Stomach (tissue), 4 donors: Measurements from ENCODE around the gene MCOLN1.

Experiments used
- EP300 ChIP-seq: sonication (generic); formaldehyde crosslinking; IDR thresholded peaks from one replicate; pipeline ENCODE4 v1.6.1; 2017; ENCODE audit warnings: antibody characterized with exemption
- POLR2A ChIP-seq, 4 donors: fragments of 450-650 bp; IDR thresholded peaks; one replicate each; pipeline ENCODE4 v1.6.1; 2016; ENCODE audit warnings: antibody characterized with exemption in 4 of 4, control low read depth in 2 of 4, mild to moderate bottlenecking in 1 of 4, moderate library complexity in 1 of 4
- TF ChIP-seq, protein P1 (sequence below), 7 experiments: fragments of 450-650 bp in 4 of 7; fragments of 200-600 bp in 3 of 7; sonication (generic) in 3 of 7; IDR thresholded peaks; one replicate each; pipeline ENCODE4 v1.5.1; 2016 to 2019; ENCODE audit warnings: antibody characterized with exemption in 7 of 7, control low read depth in 2 of 7, mild to moderate bottlenecking in 1 of 7

DNA sequence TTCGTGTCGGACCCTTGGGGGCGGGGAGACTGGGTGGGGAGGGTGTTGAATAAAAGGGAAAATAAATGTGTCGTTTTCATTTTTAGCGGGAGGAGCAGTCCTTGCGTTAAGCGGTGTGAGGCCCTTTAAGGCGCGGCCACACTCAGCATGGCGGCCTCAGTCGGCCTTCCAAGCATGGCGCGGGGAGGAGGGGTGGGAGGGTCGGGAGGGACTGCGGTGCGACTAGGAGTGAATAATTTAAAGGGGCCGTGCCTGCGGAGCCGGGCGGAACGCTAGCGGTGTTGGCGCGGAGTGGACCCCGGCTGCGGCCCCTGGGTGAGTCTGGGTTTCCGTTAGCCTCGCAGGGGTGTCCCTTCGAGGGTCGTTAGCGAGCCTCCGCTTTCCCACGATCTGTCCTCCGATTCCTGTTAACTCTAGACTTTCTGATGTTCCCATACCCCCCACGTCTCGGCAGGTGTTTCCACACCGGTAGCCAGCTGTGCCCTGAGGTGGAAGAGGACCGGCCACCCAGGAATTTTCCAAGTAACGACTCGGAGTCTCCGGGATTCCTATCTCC is 11.6 kb downstream of the MCOLN1 start:
- TF ChIP-seq, protein P1, sequence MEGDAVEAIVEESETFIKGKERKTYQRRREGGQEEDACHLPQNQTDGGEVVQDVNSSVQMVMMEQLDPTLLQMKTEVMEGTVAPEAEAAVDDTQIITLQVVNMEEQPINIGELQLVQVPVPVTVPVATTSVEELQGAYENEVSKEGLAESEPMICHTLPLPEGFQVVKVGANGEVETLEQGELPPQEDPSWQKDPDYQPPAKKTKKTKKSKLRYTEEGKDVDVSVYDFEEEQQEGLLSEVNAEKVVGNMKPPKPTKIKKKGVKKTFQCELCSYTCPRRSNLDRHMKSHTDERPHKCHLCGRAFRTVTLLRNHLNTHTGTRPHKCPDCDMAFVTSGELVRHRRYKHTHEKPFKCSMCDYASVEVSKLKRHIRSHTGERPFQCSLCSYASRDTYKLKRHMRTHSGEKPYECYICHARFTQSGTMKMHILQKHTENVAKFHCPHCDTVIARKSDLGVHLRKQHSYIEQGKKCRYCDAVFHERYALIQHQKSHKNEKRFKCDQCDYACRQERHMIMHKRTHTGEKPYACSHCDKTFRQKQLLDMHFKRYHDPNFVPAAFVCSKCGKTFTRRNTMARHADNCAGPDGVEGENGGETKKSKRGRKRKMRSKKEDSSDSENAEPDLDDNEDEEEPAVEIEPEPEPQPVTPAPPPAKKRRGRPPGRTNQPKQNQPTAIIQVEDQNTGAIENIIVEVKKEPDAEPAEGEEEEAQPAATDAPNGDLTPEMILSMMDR (IDR thresholded peaks at IDR 0.05) = no peak
- TF ChIP-seq EP300 (no peak), POLR2A (IDR thresholded peaks at IDR 0.05) (no peak)
